Fibroblast of mammary gland (primary cell): ENCODE results near the gene PPP2R1B.
A peak's percentile ranks its signal among the peaks of the same experiment; 100 is the strongest.
"Not testable (repeated sequence)": the region's sequence is repeated elsewhere in the genome, so short reads cannot be mapped to it uniquely, and the experiment has no call there.

Experiments
- DNase-seq: peaks from one replicate; pipeline ENCODE4 v3.0.0-alpha.2; 2010; ENCODE audit warnings: low read depth
- H3K4me3 ChIP-seq: 2 replicates; pipeline ENCODE4 v1.5.1; 2011; ENCODE audit warnings: low read depth, mild to moderate bottlenecking, low read length, moderate library complexity; ENCODE audit not compliant: control insufficient read depth
- CTCF ChIP-seq: conservative IDR thresholded peaks from 2 replicates; pipeline ENCODE4 v1.5.1; 2011; ENCODE audit warnings: low read depth, low read length, inconsistent platforms; ENCODE audit not compliant: control insufficient read depth, insufficient read depth

The PPP2R1B gene

GRCh38 chr11:111776398-111777093 lies 10.4 kb upstream of the PPP2R1B start:
- H3K4me3 ChIP-seq: no peak overlapping the region
- DNase-seq: no peak
- no peak for TF ChIP-seq CTCF

GRCh38 chr11:111774955-111775710 lies 8.9 kb upstream of the PPP2R1B start:
- H3K4me3 ChIP-seq: no peak overlapping the region
- peak; percentile 35 for DNase-seq
- TF ChIP-seq CTCF: no peak

GRCh38 chr11:111772535-111772934 lies 6.3 kb upstream of the PPP2R1B start:
- no peak overlapping the region for H3K4me3 ChIP-seq
- no peak for TF ChIP-seq CTCF
- no peak for DNase-seq

GRCh38 chr11:111771205-111771604 lies 5.0 kb upstream of the PPP2R1B start:
- DNase-seq, H3K4me3 ChIP-seq: not testable (repeated sequence)

- DNase-seq: no peak
- no peak overlapping the region for H3K4me3 ChIP-seq
- no peak for TF ChIP-seq CTCF
Observed at GRCh38 chr11:111770581-111771134, 4.5 kb upstream of the PPP2R1B start.

GRCh38 chr11:111766834-111767142 lies 599 bp upstream of the PPP2R1B start:
- DNase-seq: no peak
- peak overlapping the region; percentile 90 for H3K4me3 ChIP-seq
- TF ChIP-seq CTCF: no peak

GRCh38 chr11:111765320-111765983 lies 737 bp downstream of the PPP2R1B start:
- TF ChIP-seq CTCF: no peak
- peak overlapping the region; percentile 90 for H3K4me3 ChIP-seq
- peak; percentile 10 for DNase-seq
